Right lobe of liver (tissue), 6 donors: Measurements from ENCODE around the gene HDLBP. TPM values are rescaled to one million over a fixed set of nuclear protein-coding genes. Genes with fewer than 3 reads are reported as not detected.

Experiments
- ATAC-seq, 4 donors: fragments of 200-7000 bp; cut with Tn5 transposase; one replicate each; pipeline ENCODE4 v1.9.1; 2020; ENCODE audit warnings: mild to moderate bottlenecking in 4 of 4, moderate library complexity in 4 of 4
- DNase-seq, 3 donors: peaks; one replicate each; pipeline ENCODE4 v3.0.0-alpha.2; 2020
- H3K27ac ChIP-seq, 3 donors: fragments of 200-600 bp; one replicate each; pipeline ENCODE4 v1.8.0; 2022
- H3K27me3 ChIP-seq, 2 donors: fragments of 200-600 bp; one replicate each; pipeline ENCODE4 v1.8.0; 2022
- H3K36me3 ChIP-seq, 4 donors: fragments of 200-600 bp; sonication (generic) in 1 of 4; one replicate each; pipeline versions ENCODE4 v1.5.1 to v1.8.0; 2017 to 2022; ENCODE audit warnings: control low read depth in 1 of 4
- H3K4me1 ChIP-seq, 4 donors: fragments of 200-600 bp; sonication (generic) in 1 of 4; one replicate each; pipeline versions ENCODE4 v1.5.1 to v1.8.0; 2017 to 2022; ENCODE audit warnings: control low read depth in 1 of 4
- H3K4me3 ChIP-seq, 3 donors: fragments of 200-600 bp; one replicate each; pipeline ENCODE4 v1.8.0; 2022
- H3K9me3 ChIP-seq, 4 donors: fragments of 200-600 bp; sonication (generic) in 1 of 4; one replicate each; pipeline versions ENCODE4 v1.5.1 to v1.8.0; 2017 to 2022; ENCODE audit warnings: control low read depth in 1 of 4
- POLR2A ChIP-seq: fragments of 450-650 bp; IDR thresholded peaks from one replicate; pipeline ENCODE4 v1.6.1; 2017; ENCODE audit warnings: antibody characterized with exemption, mild to moderate bottlenecking
- WGBS: methylation state at CpG from one replicate; pipeline ENCODE4 v1.1.6; 2018; ENCODE audit warnings: low coverage, low lambda C conversion rate; ENCODE audit not compliant: insufficient coverage; ENCODE audit errors: missing lambda C conversion rate; 5-methylcytosine and 5-hydroxymethylcytosine counted together
- intact Hi-C, 2 donors: fragments of 100-400 bp; cut with DNase I; formaldehyde crosslinking; loops; one replicate each; pipeline versions ENCODE4 v1.11.2 to v1.14.1; 2022
- total RNA-seq, 6 experiments: library from RNA; depleted of rRNA in 2 of 6; stranded (reverse); fragments of >200 nt in 2 of 6; fragmentation: NEBNext Ultra II Directional in 3 of 6; extraction: Animal tissue kit (Norgen Biotek cat#: 25700) in 3 of 6; gene quantifications; one replicate each; pipeline versions ENCODE4 v1.1.0 to v1.2.4, GENCODE V29; 2016 to 2023
- TF ChIP-seq, protein P1 (sequence below), 4 donors: fragments of 200-600 bp in 3 of 4; fragments of 450-650 bp in 1 of 4; IDR thresholded peaks; one replicate each; pipeline versions ENCODE4 v1.5.1 to v1.8.0; 2016 to 2022; ENCODE audit warnings: antibody characterized with exemption in 4 of 4, mild to moderate bottlenecking in 2 of 4
- donor health status: DM: no; HTN: yes; CAD: no.
- donor health status: DM: no; HTN: no; CAD: no.
- donor health status: DM: no; HTN: no; CAD: no.
- donor health status: DM: no; HTN: yes; CAD: no.
- donor health status: DM: no; HTN: yes; CAD: no.

The HDLBP gene
- total RNA-seq, 6 experiments from 2014 or later, result 341 to 557 (median 479) TPM

- WGBS, result 85% methylated on average over 7 of the region's 16 CpGs
- Histone ChIP-seq H3K27ac (no peak overlapping the region), H3K4me3 (no peak overlapping the region), H3K36me3 (peaks cover 10 to 44% (median 28%) of the 10 kb centered on the region in 4 donors), H3K9me3 (no peaks in the 10 kb centered on the region), H3K4me1 (peaks cover 0 to 5% (median 1%) of the 10 kb centered on the region in 4 donors), H3K27me3 (no peaks in the 10 kb centered on the region)
- TF ChIP-seq, protein P1, sequence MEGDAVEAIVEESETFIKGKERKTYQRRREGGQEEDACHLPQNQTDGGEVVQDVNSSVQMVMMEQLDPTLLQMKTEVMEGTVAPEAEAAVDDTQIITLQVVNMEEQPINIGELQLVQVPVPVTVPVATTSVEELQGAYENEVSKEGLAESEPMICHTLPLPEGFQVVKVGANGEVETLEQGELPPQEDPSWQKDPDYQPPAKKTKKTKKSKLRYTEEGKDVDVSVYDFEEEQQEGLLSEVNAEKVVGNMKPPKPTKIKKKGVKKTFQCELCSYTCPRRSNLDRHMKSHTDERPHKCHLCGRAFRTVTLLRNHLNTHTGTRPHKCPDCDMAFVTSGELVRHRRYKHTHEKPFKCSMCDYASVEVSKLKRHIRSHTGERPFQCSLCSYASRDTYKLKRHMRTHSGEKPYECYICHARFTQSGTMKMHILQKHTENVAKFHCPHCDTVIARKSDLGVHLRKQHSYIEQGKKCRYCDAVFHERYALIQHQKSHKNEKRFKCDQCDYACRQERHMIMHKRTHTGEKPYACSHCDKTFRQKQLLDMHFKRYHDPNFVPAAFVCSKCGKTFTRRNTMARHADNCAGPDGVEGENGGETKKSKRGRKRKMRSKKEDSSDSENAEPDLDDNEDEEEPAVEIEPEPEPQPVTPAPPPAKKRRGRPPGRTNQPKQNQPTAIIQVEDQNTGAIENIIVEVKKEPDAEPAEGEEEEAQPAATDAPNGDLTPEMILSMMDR (IDR thresholded peaks at IDR 0.05), result no peak
- TF ChIP-seq POLR2A, result no peak
- ATAC-seq, result no peak
- intact Hi-C loops, result no loop called here
- peak in 2 of 3 donors; percentile 16 to 49 for DNase-seq
These were observed 89.5 kb downstream of the HDLBP start for GRCh38 chr2:241225983-241226382.

- Histone ChIP-seq H3K36me3 (peaks cover 7 to 39% (median 25%) of the 10 kb centered on the region in 4 donors), H3K4me3 (no peak overlapping the region), H3K27me3 (no peaks in the 10 kb centered on the region), H3K27ac (no peak overlapping the region), H3K4me1 (peaks cover 0 to 5% (median 1%) of the 10 kb centered on the region in 4 donors), H3K9me3 (no peaks in the 10 kb centered on the region)
- DNase-seq (peak in 2 of 3 donors; percentile 16 to 33), ATAC-seq (no peak)
- no peak for TF ChIP-seq POLR2A
- TF ChIP-seq, protein P1 (IDR thresholded peaks at IDR 0.05), result no peak
- WGBS, result 75% methylated on average over 8 of the region's 16 CpGs
- intact Hi-C loops, result no loop called here
These were observed 89.9 kb downstream of the HDLBP start for GRCh38 chr2:241225545-241225944.

- intact Hi-C loops, result no loop called here
- no peak for ATAC-seq
- Histone ChIP-seq H3K27me3 (no peaks in the 10 kb centered on the region), H3K9me3 (no peaks in the 10 kb centered on the region), H3K27ac (no peak overlapping the region), H3K36me3 (peaks cover 7 to 33% (median 20%) of the 10 kb centered on the region in 4 donors), H3K4me3 (no peak overlapping the region), H3K4me1 (peaks cover 0 to 5% (median 2%) of the 10 kb centered on the region in 4 donors)
- 49% methylated on average over 5 of the region's 8 CpGs for WGBS
- peak in 1 of 3 donors; percentile 32 for DNase-seq
- TF ChIP-seq, protein P1 (IDR thresholded peaks at IDR 0.05), result no peak
- no peak for TF ChIP-seq POLR2A
These were observed 90.5 kb downstream of the HDLBP start for GRCh38 chr2:241224851-241225438.

DNA sequence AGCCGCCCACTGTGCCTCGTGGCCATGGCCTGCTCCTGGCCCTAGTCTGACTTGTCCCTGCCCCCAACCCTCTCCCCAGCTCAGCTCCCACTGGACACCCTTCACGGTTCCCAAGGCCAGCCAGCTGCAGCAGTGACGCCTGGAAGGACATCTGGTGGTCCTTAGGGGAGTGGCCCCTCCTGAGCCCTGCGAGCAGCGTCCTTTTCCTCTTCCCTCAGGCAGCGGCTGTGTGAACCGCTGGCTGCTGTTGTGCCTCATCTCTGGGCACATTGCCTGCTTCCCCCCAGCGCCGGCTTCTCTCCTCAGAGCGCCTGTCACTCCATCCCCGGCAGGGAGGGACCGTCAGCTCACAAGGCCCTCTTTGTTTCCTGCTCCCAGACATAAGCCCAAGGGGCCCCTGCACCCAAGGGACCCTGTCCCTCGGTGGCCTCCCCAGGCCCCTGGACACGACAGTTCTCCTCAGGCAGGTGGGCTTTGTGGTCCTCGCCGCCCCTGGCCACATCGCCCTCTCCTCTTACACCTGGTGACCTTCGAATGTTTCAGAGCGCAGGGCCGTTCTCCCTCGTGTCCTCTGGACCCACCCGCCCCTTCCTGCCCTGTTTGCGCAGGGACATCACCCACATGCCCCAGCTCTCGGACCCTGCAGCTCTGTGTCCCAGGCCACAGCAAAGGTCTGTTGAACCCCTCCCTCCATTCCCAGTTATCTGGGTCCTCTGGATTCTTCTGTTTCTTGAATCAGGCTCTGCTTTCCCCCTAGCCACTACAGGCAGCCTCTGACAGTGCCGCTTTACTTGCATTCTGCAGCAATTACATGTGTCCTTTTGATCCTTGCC lies 91.2 kb downstream of the HDLBP start:
- Histone ChIP-seq H3K36me3 (peaks cover 3 to 26% (median 16%) of the 10 kb centered on the region in 4 donors), H3K4me3 (no peak overlapping the region), H3K27ac (no peak overlapping the region), H3K27me3 (no peaks in the 10 kb centered on the region), H3K4me1 (peaks cover 0 to 5% (median 2%) of the 10 kb centered on the region in 4 donors), H3K9me3 (no peaks in the 10 kb centered on the region)
- peak; percentile 3 to 40 (median 37) for ATAC-seq
- peak in 2 of 3 donors; percentile 44 to 54 for DNase-seq
- TF ChIP-seq POLR2A, result no peak
- TF ChIP-seq, protein P1 (IDR thresholded peaks at IDR 0.05), result no peak
- intact Hi-C loops, result no loop called here
- WGBS, result 34% methylated on average over 16 of the region's 26 CpGs
